ENCODE data around the gene EEF2K. TPM values are rescaled to one million over a fixed set of nuclear protein-coding genes. Genes with fewer than 3 reads are reported as not detected.

The EEF2K gene
- total and polyA plus RNA-seq, 5 experiments from 2014 or later = 2.0 to 25.3 (median 3.2) TPM

DNA sequence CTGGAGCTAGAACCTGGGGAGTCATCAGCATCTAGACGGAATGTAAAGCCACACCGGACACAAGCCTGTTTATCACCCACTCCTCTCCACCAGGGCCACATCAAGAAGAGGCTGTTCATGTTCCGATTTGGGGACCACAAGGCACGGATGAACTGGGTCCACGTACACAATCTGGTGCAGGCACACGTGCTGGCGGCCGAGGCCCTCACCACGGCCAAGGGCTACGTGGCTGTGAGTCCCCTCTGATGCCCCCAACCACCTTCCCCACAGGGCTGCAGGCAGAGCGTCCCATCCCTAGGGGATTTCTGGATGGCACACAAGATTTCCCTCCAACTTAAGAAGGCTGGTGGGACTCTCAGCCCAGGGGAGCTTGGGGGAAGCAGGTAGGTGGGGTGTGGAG lies 24.7 kb upstream of the EEF2K start:
- Mint-ChIP-seq H3K9me3 (no peaks in the 10 kb centered on the region), H3K36me3 (peaks cover 0 to 4% (median 0%) of the 10 kb centered on the region in 3 donors), H3K4me3 (no peak overlapping the region), H3K27ac (peak overlapping the region in 2 of 10 donors; percentile 35 to 39), H3K4me1 (peaks cover 0 to 7% (median 1%) of the 10 kb centered on the region in 4 donors), H3K27me3 (no peaks in the 10 kb centered on the region)
- ATAC-seq = no peak
- POLR2A ChIA-PET = no interaction called here
- DNase-seq = no peak

- no peak for ATAC-seq
- POLR2A ChIA-PET = no interaction called here
- peaks cover 0 to 4% (median 0%) of the 10 kb centered on the region in 3 donors for H3K36me3 Mint-ChIP-seq
- H3K4me3 Mint-ChIP-seq = no peak overlapping the region
- H3K27me3 Mint-ChIP-seq = no peaks in the 10 kb centered on the region
- no peak for DNase-seq
- H3K4me1 Mint-ChIP-seq = peaks cover 0 to 11% (median 1%) of the 10 kb centered on the region in 4 donors
- H3K9me3 Mint-ChIP-seq = no peaks in the 10 kb centered on the region
- peak overlapping the region in 1 of 10 donors; percentile 35 for H3K27ac Mint-ChIP-seq
These were observed 24.2 kb upstream of the EEF2K start for GRCh38 chr16:22181843-22182242.

GRCh38 chr16:22183335-22183734 lies 22.7 kb upstream of the EEF2K start:
- peaks cover 0 to 4% (median 0%) of the 10 kb centered on the region in 3 donors for H3K36me3 Mint-ChIP-seq
- no peaks in the 10 kb centered on the region for H3K27me3 Mint-ChIP-seq
- POLR2A ChIA-PET = interaction anchor here (0.5 kb wide), 1 partner anchor 8 kb away, joined by 3 read pairs; no protein-coding TSS in a partner anchor
- H3K4me1 Mint-ChIP-seq = peaks cover 6 to 22% (median 8%) of the 10 kb centered on the region in 4 donors
- H3K27ac Mint-ChIP-seq = peak overlapping the region in 1 of 10 donors; percentile 52
- H3K4me3 Mint-ChIP-seq = no peak overlapping the region
- H3K9me3 Mint-ChIP-seq = no peaks in the 10 kb centered on the region
- DNase-seq = no peak
- ATAC-seq = no peak

DNA sequence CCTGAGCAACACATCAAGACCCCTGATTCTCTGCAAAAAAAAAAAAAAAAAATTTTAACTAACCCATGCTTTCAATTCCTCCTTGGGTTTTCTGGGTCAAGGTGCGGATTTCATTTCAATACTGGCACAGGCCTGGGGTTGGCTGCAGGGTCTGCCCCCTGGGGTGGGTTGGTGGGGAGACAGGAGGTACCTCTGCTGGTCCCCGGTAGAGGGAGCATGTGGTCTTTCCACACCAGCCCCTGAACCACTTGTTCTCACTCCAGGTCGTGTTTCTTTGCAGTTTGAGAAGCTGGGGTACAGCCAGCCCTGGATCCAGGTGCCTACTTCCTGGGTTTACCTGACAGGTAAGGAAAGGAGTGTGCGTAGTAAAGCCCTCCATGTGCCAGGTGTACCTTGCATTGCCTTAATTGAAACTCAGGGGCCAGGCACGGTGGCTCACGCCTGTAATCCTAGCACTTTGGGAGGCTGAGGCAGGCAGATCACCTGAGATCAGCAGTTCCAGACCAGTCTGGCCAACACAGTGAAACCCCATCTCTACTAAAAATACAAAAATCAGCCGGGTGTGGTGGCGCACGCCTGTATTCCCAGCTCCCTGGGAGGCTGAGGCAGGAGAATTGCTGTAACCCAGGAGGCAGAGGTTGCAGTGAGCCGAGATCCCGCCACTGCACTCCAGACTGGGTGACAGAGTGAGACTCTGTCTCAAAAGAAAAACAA lies 22.0 kb upstream of the EEF2K start:
- peak in 1 of 2 donors; percentile 46 for ATAC-seq
- H3K9me3 Mint-ChIP-seq = no peaks in the 10 kb centered on the region
- H3K36me3 Mint-ChIP-seq = peaks cover 0 to 4% (median 0%) of the 10 kb centered on the region in 3 donors
- peaks cover 7 to 30% (median 15%) of the 10 kb centered on the region in 4 donors for H3K4me1 Mint-ChIP-seq
- peak overlapping the region in 3 of 10 donors; percentile 25 to 67 (median 47) for H3K27ac Mint-ChIP-seq
- no peak overlapping the region for H3K4me3 Mint-ChIP-seq
- POLR2A ChIA-PET = interaction anchor here (1.2 kb wide), 1 partner anchor 177 kb away, joined by 5 read pairs; no protein-coding TSS in a partner anchor
- DNase-seq = peak in 2 of 10 donors; percentile 23 to 29
- H3K27me3 Mint-ChIP-seq = no peaks in the 10 kb centered on the region

- no peak for ATAC-seq
- Mint-ChIP-seq H3K36me3 (peaks cover 0 to 4% (median 0%) of the 10 kb centered on the region in 3 donors), H3K9me3 (no peaks in the 10 kb centered on the region), H3K4me1 (peaks cover 11 to 35% (median 20%) of the 10 kb centered on the region in 4 donors), H3K4me3 (no peak overlapping the region), H3K27me3 (no peaks in the 10 kb centered on the region), H3K27ac (peak overlapping the region in 4 of 10 donors; percentile 7 to 67 (median 44))
- no peak for DNase-seq
- POLR2A ChIA-PET = interaction anchor here (1.2 to 1.4 kb wide), 2 partner anchors 10 to 177 kb away, joined by 5 read pairs; no protein-coding TSS in a partner anchor
These were observed 21.5 kb upstream of the EEF2K start for GRCh38 chr16:22184615-22184968.

- peaks cover 13 to 39% (median 32%) of the 10 kb centered on the region in 4 donors for H3K4me1 Mint-ChIP-seq
- H3K4me3 Mint-ChIP-seq = no peak overlapping the region
- DNase-seq (peak in 1 of 10 donors; percentile 31), ATAC-seq (no peak)
- H3K36me3 Mint-ChIP-seq = no peaks in the 10 kb centered on the region
- no peaks in the 10 kb centered on the region for H3K27me3 Mint-ChIP-seq
- POLR2A ChIA-PET = interaction anchor here (1.3 to 6.8 kb wide), 2 partner anchors 186 to 234 kb away, joined by 3 to 69 read pairs; partner anchors contain the start of genes PDZD9 and UQCRC2
- no peaks in the 10 kb centered on the region for H3K9me3 Mint-ChIP-seq
- peak overlapping the region in 9 of 10 donors; percentile 57 to 100 (median 85) for H3K27ac Mint-ChIP-seq
These were observed 19.6 kb upstream of the EEF2K start for GRCh38 chr16:22186517-22186916.

DNA sequence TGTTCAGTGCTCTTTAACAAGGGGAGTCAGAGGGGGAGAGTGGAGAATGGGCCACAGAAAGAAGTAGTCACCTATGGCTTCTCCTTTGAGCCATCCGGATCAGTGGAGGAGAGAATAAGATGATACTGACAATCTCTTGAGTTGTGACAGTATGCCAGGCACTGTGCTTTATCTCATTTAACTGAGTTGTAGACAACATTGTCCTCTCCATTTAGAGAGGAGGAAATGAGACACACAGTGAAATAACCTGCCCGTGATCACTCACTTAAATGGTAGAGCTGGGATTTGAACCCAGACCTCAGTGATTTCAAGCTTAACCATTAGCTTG lies 17.8 kb upstream of the EEF2K start:
- no peaks in the 10 kb centered on the region for H3K36me3 Mint-ChIP-seq
- H3K27me3 Mint-ChIP-seq = no peaks in the 10 kb centered on the region
- H3K4me3 Mint-ChIP-seq = peak overlapping the region in 4 of 10 donors; percentile 19 to 96 (median 86)
- peaks cover 0 to 2% (median 0%) of the 10 kb centered on the region in 9 donors for H3K9me3 Mint-ChIP-seq
- H3K27ac Mint-ChIP-seq = peak overlapping the region; percentile 97 to 100 (median 99)
- peak in 1 of 10 donors; percentile 31 for DNase-seq
- ATAC-seq = no peak
- H3K4me1 Mint-ChIP-seq = peaks cover 18 to 52% (median 46%) of the 10 kb centered on the region in 4 donors
- POLR2A ChIA-PET = interaction anchor here (1.2 to 9.4 kb wide), 10 partner anchors 13 to 367 kb away, joined by 3 to 162 read pairs (median 28); partner anchors contain the start of genes EEF2K, MOSMO, PDZD9 and POLR3E

- no peak for ATAC-seq
- DNase-seq = peak; percentile 32 to 80 (median 67)
- Mint-ChIP-seq H3K36me3 (peaks cover 0 to 2% (median 0%) of the 10 kb centered on the region in 3 donors), H3K27me3 (no peaks in the 10 kb centered on the region), H3K4me3 (peak overlapping the region; percentile 81 to 96 (median 91)), H3K27ac (peak overlapping the region; percentile 97 to 100 (median 99)), H3K4me1 (peaks cover 23 to 58% (median 52%) of the 10 kb centered on the region in 4 donors), H3K9me3 (peaks cover 0 to 8% (median 0%) of the 10 kb centered on the region in 9 donors)
- POLR2A ChIA-PET = interaction anchor here (0.6 to 9.4 kb wide), 21 partner anchors 9 to 687 kb away, joined by 3 to 162 read pairs (median 5); partner anchors contain the start of genes EEF2K, MOSMO, PDZD9 and POLR3E
These were observed 17.3 kb upstream of the EEF2K start for GRCh38 chr16:22188595-22189442.

DNA sequence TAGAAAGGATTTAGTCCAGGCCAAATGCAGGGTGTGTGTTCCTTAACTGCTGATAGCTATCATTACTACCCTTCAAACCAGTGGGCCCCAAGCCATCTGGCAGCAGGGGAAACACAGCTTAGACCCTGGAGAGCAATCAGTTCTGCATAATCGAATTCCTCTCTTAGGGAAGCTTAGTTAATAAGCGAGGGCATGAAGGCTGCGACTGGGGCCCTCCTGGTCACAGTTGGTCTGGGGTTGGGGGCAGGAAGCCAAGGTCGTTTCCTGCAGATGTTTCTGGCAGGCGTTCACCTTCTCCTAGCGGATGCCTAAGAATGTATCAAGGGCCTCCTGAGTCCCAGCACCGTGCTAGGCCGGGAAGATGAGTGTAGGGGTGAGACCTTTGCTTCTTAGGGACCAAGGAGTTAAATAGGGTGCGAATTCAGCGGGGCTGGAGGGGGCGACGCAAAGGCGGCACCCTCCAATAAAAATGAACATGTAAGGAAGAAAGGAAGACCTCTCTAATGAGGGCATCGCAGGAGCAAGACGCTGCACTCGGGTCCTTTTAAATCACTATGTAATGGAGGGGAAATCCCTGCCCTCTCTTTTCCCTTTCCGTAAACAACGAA lies 16.5 kb upstream of the EEF2K start:
- Mint-ChIP-seq H3K36me3 (peaks cover 0 to 5% (median 0%) of the 10 kb centered on the region in 3 donors), H3K4me1 (peaks cover 27 to 62% (median 58%) of the 10 kb centered on the region in 4 donors), H3K27me3 (no peaks in the 10 kb centered on the region), H3K27ac (peak overlapping the region; percentile 97 to 100 (median 99)), H3K4me3 (peak overlapping the region; percentile 81 to 96 (median 91)), H3K9me3 (peaks cover 0 to 15% (median 0%) of the 10 kb centered on the region in 9 donors)
- DNase-seq = peak in 1 of 10 donors; percentile 14
- POLR2A ChIA-PET = interaction anchor here (0.6 to 9.4 kb wide), 22 partner anchors 10 to 688 kb away, joined by 3 to 162 read pairs (median 4); partner anchors contain the start of genes EEF2K, MOSMO, PDZD9 and POLR3E
- peak in 1 of 2 donors; percentile 0 for ATAC-seq

GRCh38 chr16:22190081-22190775 lies 15.8 kb upstream of the EEF2K start:
- Mint-ChIP-seq H3K27ac (peak overlapping the region; percentile 97 to 100 (median 99)), H3K4me1 (peaks cover 33 to 68% (median 65%) of the 10 kb centered on the region in 4 donors), H3K27me3 (no peaks in the 10 kb centered on the region), H3K4me3 (peak overlapping the region; percentile 81 to 96 (median 91)), H3K36me3 (peaks cover 0 to 5% (median 0%) of the 10 kb centered on the region in 3 donors), H3K9me3 (peaks cover 0 to 21% (median 0%) of the 10 kb centered on the region in 9 donors)
- DNase-seq (peak; percentile 91 to 100 (median 98)), ATAC-seq (peak; percentile 53 to 56)
- POLR2A ChIA-PET = interaction anchor here (0.8 to 9.4 kb wide), 13 partner anchors 10 to 369 kb away, joined by 3 to 162 read pairs (median 7); partner anchors contain the start of genes EEF2K, MOSMO, PDZD9 and POLR3E

Data from naive thymus-derived CD8-positive, alpha-beta T cell (primary cell).